GM18519 (cell line): ENCODE results near the gene SSBP3.
"Not testable (repeated sequence)": the region's sequence is repeated elsewhere in the genome, so short reads cannot be mapped to it uniquely, and the experiment has no call there.

ENCODE experiments used
- ATAC-seq: cut with Tn5 transposase; IDR thresholded peaks from one replicate; pipeline ENCODE4 v1.9.1; 2021; ENCODE audit warnings: mild to moderate bottlenecking, moderate library complexity; ENCODE audit not compliant: unreplicated experiment, low FRiP score

The SSBP3 gene

DNA sequence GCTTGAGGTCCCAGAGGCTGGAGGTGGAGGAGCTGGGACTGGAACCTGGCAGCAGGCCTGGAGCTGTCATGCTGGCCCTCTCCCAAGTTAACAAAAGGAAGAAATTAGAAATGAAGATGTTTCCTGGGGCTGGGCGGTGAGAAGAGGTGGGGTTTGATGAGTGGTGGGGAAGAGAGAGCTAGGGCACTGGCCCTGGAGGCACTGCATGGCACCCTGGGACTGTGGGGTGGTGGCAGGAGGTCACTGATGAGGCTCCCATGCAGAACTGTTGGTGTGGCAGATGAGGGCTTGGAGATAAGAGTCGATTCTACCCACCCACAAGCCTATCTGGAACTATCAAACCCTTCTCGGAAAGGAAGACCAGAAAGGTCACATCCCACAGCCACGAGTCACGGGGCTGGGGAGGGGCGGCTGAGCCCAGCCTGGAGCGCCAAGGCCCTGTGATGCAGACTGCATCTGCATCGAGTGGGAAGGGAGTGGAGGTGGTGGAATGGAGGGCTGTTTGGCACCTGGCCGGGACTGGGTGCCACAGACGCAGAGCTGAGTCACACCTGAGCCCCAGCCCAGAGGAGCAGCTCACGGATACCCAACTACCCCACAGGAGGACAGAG, 176.8 kb downstream of the SSBP3 start:
- no peak for ATAC-seq

DNA sequence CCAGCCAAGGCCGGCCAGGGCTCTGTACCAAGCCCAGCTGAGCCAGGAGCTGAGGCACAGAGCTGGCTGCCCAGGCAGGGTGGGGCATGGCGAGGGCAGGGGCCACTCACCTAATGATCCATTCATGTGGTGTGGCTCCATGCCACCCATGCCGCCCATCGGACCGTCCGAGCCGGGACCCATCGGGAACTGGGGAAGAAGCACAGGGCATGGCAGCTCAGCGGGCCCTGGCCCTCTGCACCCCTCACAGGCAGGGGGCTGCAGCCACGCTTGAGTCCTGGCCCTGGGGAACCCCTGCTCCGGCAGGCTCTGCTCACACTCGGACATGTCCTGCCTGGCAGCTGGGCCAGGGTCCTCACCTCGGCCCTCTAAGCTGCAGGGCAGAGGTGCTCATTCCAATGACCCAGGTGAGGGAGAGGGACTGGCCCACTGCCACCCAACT, 177.5 kb downstream of the SSBP3 start:
- no peak for ATAC-seq

DNA sequence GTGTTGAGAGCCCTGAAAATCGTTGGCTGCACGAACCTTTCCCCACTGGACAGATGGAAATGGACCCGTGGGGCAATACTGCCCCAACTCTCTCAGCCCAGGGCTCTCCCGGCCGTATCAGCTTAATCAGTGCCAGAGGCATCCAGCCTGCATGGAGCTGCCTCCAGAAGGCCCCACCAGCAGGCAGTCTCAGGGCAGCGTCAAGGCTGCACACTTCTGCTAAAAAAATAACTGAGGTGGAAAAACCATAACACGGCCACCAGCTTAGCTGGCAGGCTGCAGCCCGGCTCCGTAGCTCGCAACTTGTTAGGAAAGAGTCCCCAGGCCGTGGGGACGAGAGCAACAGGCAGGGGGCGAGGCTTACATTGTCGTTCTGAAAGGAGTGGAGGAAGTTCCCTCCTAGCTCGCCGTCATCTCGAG, 178.3 kb downstream of the SSBP3 start:
- no peak for ATAC-seq

DNA sequence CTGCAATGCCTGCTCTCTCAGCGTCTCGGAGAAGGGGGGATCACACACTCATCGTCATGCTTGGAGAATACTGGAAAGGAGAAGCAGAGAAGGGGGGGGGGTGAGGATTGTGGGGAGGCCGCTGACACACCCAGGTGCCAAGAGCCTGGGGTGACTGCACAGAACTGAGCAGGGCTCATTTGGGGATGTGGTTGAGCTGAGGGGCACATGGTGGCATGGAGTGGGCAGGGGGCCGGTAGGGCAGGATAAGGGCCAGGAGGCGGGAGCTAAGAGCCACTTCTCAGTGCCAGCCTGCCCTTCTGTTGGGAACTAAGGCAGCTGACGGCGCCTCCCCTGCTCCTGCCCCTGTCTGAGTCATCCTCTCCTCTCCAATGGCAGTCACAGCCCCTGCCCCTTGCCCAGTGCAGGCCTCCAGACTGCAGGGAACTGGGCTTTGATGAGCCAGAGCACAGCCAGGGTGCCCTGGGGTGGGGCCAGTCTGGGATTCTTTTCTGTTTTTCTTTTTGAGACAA, 179.0 kb downstream of the SSBP3 start:
- no peak for ATAC-seq

DNA sequence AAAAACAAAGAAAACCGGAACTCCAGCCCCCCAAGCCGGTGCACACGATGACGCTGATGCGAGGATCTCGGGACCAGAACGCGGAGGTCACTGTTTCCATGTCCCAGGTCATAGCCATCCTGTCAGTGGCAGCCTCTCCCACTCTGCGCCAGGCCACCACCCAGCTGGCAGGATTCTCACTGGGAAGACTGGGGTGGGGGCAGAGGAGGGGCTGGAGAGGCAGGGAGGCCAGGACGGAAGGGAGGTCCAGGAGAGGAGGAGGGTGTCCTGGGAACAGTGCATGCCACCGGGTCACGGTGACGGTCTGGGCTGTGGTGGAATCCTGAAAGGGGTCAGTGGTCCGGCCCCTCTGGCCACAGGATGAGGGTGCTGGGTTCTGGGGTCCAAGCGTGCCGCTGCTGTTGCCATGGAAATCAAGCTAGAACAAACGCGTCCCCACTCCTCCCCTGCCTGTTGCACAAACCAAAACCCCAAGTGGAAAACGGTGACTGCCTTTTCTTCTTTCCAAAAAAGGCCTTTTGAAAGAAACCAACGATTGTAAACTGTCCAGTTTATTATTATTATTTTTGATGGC, 180.1 kb downstream of the SSBP3 start:
- no peak for ATAC-seq

DNA sequence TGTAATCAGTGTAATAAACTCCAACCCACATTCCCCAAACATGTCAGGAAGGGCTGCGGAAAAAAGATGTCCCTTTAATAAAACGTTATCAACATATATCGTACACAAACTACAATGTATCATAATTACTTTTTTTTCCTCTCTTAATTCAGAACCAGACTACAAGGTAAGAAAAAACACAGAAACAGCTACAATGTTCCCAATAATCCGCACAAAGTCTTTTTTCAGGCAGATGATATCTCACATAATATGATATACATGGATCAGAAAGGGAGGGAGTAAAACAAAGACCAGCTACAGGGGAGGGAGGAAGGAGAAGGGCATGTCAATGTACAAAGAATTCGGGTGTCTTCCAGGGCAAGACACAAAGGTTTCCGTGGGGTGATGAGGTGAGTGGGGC, 180.8 kb downstream of the SSBP3 start:
- ATAC-seq, result no peak

DNA sequence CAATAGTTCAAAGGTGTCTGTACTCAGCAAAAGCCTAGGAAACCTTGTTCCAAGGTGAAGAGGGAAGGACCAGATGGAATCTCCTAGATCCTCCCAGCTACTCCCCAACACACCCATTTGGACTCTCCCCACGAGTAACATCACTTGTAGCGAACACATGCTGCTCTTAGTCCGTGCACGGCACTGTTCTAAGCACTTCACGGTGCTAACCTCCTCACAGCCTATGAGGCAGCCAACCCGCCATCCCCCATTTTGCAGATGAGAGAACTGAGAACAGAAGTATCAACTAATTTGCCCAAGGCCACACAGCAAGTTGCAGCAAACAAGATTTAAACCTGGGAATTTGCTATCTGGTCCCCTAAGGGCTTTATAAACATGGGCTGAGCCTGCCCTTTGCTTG, 182.0 kb downstream of the SSBP3 start:
- ATAC-seq, result no peak

DNA sequence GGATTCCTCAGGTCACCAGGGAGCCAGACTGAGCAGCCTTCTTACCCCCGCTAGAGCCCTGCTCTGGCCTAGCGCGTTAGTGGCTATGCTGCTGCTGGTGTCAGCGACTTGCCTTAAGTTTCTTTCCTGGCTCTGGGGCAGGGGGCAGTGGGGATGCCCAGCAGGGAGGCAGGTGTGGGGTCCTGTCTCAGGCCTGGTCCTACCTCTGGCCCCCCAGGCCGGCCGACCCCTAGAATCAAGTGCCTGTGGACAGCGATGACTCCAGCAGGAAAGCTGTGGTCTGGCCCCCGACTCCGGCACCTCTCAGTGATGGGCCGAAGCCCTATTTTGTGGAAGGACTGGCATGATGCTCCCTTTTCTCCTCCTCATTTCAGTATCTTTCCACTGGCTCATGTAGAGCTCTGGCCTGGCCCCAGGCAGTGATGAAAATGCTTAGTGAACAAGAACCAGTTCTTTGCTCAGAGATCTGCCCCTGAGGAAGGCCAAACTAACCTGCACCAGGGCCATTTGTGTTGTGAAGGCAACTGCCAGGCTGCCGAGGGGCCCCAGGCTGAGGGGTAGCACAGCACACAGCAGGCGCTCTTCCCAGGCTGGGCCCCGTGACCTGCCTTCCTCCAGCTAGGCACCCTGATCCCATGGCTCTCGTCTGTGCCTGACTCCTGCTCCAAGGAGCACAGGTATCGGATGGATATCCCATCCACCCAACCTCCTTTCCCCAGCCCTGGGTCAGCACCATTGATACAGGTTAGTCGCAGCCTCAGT, 182.6 kb downstream of the SSBP3 start:
- no peak for ATAC-seq

DNA sequence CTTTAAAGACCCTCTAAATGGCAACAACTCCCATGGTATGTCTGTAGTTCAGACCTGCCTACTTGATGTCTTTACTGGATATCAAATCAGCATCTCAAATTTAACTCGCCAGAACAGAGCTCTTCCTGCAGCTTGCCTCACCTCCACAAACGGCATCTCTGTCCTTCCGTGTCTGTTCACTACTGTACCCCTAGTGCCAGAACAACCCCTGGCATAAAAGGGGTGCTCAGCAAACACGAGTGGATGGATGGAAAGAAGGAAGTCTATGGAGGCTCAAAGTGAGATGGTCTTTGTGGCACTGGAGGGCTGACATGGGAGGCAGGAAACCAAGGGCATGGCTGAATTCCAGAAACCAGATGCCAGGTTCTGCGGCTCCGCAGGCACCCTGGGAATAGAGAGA, 183.5 kb downstream of the SSBP3 start:
- no peak for ATAC-seq

DNA sequence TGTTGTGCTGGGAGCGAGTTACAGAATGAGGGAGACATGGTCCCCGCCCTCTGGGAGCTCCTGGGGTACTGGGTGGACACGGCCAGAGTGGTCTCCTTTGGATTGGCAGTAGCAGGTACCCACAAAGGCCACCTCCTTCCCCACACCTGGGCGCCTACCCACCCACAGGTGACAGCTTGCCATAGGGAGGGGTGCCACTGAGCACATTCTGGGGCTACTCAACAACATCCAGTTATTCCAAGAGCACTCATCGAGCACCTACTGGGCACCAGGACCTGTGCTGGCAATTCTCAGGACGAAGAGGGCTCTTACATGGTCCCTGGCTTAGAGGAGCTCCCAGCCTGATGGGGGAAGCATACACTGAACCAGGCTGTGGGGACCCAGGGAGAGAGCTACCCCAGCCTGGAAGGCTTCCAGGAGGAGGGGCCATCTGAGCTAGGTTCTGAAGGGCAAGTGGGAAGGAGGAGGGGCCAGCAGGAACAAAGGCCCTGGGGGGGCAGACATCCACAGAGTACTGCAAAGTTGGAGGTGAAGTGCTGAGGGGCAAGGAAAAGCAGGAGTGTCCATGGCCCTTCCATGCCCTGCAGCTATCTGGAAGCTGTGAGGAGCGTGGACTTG, 184.2 kb downstream of the SSBP3 start:
- ATAC-seq, result no peak

DNA sequence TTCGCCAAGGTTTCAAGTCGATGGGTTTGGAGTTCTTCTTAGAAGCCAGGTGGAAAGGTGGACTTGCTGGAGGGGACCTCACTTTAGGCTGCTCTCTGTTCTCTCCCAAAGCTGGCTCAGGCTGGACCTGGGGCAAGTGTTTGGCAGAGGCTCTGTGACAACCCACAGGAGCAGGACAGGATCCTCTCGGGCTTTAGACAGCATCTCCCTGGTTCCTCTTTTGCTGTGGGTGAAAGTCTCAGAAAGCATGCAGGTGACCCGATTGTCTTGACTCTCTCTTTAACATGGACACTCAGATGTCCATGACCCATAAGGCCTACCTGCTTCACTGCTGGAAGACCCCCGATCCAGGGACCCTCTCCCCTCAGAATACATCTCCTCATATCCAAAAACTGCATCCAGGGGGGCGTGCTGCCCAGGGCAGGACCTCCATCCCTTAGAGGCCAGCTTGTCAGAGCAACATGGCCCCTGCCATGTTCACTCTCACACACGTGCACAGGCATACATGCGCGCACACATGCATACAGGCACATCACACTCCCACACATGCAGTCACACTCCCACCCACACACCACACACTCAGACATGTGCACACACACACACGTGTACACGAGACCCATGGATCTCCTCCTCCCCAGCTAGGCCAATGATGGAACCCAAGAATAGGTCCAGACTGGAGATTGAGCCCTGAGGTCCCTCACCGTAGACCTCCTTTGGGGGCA, 184.9 kb downstream of the SSBP3 start:
- ATAC-seq, result no peak

DNA sequence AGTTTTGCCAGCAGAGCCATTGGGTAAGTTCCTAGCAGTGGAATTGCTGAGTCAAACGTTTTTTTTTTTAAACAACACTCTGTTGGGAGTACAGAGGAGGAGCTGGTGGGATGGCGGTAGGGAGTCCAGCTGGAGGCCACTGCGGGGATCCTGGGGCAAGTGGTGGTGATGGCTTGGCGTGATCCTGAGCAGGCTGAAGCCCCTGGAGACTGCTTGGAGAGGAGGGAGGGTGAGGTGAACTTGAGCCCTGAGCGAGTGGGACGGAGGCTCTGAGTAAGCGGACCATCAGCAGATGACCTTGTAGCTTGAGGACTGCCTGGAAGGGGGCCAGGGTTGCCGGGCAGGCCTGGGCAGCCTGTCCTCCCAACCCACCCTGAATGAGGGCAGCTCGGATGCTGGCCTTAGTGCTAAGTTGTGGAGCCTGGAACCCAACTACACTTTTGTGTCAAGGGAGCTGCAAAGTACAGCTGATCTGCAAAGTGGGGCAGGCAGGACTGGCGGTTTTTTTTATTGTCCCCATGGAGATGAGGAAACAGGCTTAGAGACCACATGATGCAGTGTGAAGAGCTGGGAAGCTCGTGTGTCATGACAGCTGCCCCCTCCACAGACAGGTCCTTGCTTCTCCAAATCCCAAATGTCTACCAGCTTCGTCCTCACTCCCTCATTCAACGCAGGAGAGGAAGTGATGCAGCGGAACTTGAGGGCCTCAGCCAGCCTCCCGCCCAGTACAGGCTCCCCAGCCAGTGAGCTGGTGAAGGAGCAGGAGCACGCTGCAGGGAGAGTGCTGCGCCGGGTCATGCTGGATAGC, 186.0 kb downstream of the SSBP3 start:
- ATAC-seq, result no peak

DNA sequence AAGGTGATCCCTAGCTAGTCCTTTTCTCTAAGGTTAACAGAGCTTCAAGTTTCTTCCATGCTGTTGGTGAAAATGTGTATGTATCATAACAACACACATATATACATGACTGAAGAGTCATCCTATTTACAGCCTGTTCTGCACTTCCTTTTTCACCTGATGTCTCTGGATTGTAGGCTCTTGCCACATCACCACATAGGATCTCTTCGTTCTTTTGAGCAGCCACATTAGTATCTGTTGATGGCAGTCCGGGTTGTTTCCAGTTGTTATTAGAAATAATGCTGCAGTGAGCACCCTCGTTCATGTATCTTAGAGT, 186.5 kb downstream of the SSBP3 start:
- ATAC-seq, result no peak

DNA sequence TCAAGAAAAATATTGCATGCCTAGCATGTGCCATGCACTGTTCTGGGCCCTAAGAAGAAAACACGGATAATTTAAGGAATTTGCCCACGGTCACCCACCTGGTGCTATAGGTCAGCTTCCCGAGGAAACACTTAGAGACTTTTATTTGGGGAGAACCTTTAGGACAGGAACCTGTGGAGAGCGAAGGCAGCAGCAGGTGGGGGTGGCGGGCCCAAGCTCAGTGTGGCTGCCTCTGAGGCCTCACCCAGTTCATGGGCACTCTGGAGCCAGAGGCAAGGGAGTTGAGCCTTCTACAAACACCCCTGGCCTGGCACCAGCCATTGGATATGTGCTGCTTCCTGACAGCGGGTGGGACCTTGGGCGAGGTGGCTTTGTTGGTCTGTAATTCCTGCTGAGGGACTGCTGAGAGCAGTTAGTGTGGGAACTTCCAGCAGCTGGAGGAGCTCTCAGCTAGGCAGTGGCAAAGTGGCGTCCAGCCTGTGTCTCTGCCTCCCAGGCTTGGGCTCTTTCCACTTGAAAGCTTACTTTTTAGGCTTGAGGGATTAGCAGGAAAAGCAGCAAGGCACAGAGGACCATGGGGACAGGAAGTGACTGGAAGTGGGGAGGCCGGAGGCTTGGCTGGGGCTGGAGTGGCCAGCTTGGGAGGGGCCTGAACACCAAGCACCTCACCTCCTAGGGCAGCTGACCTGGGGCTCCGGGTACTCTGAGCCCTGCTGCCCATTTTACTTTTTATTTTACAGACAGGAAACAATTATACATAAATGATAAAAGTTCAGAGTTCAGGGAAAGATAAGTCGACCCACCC, 187.1 kb downstream of the SSBP3 start:
- no peak for ATAC-seq

DNA sequence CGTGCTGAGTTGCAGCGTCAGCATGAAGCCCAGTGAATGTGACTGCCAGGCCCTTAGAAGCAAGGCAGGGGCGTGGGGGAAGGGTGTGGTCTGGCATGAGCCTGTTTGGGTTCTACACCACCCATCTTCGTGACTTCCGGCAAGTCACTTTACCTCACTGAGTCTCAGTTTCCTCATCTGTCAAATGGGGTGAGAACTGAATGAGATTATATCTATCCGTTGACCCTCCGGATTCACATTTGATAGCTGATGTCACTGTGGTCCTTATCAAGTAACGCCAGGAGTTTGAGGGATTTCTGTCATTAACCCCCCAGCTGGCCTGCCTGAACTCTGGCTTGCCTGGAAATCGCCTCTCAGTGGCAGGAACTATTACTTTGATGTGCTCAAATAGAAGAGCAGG, 190.7 kb downstream of the SSBP3 start:
- no peak for ATAC-seq

DNA sequence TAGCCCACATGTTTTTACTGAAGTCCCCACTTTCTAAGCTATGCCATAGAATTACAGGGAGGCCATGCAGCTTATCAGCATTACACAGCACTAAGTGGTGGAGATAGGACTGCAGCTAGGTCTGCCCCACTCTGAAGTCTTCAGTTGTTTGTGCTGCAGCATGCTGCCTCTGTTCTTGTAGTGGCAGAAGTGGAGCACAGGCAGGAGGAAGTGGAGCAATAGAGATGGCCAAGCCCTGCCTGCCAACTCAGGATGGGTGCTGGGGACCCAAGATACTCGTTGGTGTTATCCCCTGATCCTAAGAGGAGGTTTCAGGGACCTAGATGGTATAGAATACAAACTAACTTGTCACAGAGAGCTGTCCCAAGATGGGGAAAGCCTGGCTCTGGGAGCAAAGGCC, 193.3 kb downstream of the SSBP3 start:
- no peak for ATAC-seq

DNA sequence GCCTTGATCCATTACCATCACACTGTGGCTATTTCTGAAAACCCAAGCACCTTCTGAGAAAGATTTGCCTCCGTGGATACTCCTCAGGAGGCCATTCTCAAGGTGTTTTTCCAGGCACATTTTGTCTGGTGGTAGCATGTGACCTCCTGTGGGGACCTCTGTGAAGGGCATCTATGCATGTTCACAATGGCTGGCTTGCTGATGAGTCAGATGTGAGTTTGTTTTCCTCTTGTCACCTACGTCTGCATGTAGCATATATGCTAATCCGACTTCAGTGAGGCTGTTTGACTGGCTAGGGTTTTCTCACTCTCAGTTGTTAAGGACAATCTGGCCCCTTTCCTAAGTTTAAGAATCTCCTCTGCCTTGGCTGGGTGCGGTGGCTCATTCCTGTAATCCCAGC, 198.3 kb downstream of the SSBP3 start:
- not testable (repeated sequence) for ATAC-seq

DNA sequence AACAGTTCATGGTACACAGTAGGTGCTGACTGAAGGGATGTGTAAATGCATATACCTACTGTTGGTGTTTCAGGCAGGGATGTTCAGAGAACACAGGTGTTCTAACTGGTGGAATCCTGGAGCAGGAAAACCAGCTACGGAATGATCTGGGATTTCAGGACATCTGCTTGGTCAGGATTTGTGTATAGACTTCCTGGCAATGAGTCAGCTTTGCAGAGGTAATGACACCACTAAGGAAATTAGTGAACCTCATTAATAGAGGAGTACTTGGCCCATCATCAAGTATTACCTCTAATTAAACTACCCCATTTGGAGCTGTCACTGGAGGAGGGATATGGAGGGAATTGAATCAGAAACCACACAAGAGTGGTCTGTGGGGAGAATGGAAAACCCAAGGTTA, 198.9 kb downstream of the SSBP3 start:
- no peak for ATAC-seq

DNA sequence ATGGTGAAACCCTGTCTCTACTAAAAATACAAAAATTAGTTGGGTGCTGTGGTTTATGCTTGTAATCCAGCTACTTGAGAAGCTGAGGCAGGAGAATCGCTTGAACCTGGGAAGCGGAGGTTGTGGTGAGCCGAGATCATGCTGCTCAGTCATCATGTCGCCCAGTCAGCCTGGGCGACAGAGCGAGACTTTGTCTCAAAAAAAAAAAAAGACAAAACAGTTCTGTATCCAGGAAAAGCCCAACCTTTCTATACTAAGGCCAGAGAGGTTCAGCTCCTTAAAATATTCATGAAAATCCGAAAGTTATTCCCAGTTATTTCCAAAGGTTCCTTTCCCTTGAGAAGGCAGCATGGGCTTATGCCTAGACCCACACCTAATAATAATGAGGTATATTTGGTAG, 202.0 kb downstream of the SSBP3 start:
- ATAC-seq, result no peak
